CD4-positive, alpha-beta memory T cell (primary cell): Measurements from ENCODE around the gene TXNRD3. TPM values are rescaled to one million over a fixed set of nuclear protein-coding genes. Genes with fewer than 3 reads are reported as not detected.

Source experiments
- CTCF ChIA-PET: fragments of 350-600 bp; sonication (Branson Sonifier 250); formaldehyde crosslinking; loops from one replicate; lab custom pipeline; 2021; ENCODE audit warnings: inconsistent platforms; ENCODE audit not compliant: partially characterized antibody; lab: Charles Lee
- POLR2A ChIA-PET: fragments of 350-600 bp; sonication (Branson Sonifier 250); formaldehyde crosslinking; loops from one replicate; lab custom pipeline; 2021; ENCODE audit not compliant: partially characterized antibody; lab: Charles Lee
- DNase-seq, 5 donors: peaks; one replicate each; pipeline versions ENCODE4 v3.0.0 to v3.0.0-alpha.2; 2020 to 2022; ENCODE audit warnings: mixed read lengths in 1 of 5
- H3K27ac ChIP-seq: one replicate; pipeline ENCODE4 v1.7.0; 2013; ENCODE audit warnings: low read depth, low read length
- H3K27me3 ChIP-seq: 2 replicates; pipeline ENCODE4 v1.7.0; 2013; ENCODE audit warnings: mild to moderate bottlenecking, low read length, moderate library complexity; ENCODE audit not compliant: insufficient read depth
- H3K36me3 ChIP-seq: 2 replicates; pipeline ENCODE4 v1.7.0; 2013; ENCODE audit warnings: mild to moderate bottlenecking, low read length, moderate library complexity; ENCODE audit not compliant: insufficient read depth
- H3K4me1 ChIP-seq: 2 replicates; pipeline ENCODE4 v1.7.0; 2013; ENCODE audit warnings: mild to moderate bottlenecking, low read length, moderate library complexity; ENCODE audit not compliant: insufficient read depth
- H3K4me3 ChIP-seq, 2 donors: one replicate each; pipeline ENCODE4 v1.7.0; 2013; ENCODE audit warnings: low read length in 2 of 2, mild to moderate bottlenecking in 1 of 2
- H3K9me3 ChIP-seq, 2 donors: one replicate each; pipeline ENCODE4 v1.7.0; 2013; ENCODE audit warnings: low read length in 2 of 2, control low read depth in 1 of 2; ENCODE audit not compliant: control insufficient read depth in 1 of 2
- H3K27ac Mint-ChIP-seq, 7 donors: one replicate each; pipeline ENCODE4 v1.8.0; 2020 to 2021; ENCODE audit warnings: mixed read lengths in 7 of 7, mild to moderate bottlenecking in 6 of 7, inconsistent platforms in 3 of 7, moderate library complexity in 3 of 7
- H3K27me3 Mint-ChIP-seq, 2 donors: one replicate each; pipeline ENCODE4 v1.8.0; 2020 to 2021; ENCODE audit warnings: mixed read lengths in 2 of 2
- H3K36me3 Mint-ChIP-seq, 2 donors: one replicate each; pipeline ENCODE4 v1.8.0; 2020 to 2021; ENCODE audit warnings: mixed read lengths in 2 of 2, inconsistent platforms in 1 of 2, mild to moderate bottlenecking in 1 of 2
- H3K4me1 Mint-ChIP-seq, 4 donors: one replicate each; pipeline ENCODE4 v1.8.0; 2020 to 2021; ENCODE audit warnings: mixed read lengths in 4 of 4, mild to moderate bottlenecking in 1 of 4
- H3K4me3 Mint-ChIP-seq, 8 donors: one replicate each; pipeline ENCODE4 v1.8.0; 2020 to 2021; ENCODE audit warnings: mixed read lengths in 8 of 8, mild to moderate bottlenecking in 7 of 8, moderate library complexity in 6 of 8, inconsistent platforms in 3 of 8
- H3K9me3 Mint-ChIP-seq, 8 donors: one replicate each; pipeline ENCODE4 v1.8.0; 2020 to 2021; ENCODE audit warnings: mixed read lengths in 8 of 8, mild to moderate bottlenecking in 5 of 8, inconsistent platforms in 3 of 8, moderate library complexity in 1 of 8
- intact Hi-C: fragments of 100-400 bp; cut with micrococcal nuclease; formaldehyde crosslinking; loops from one replicate; pipeline ENCODE4 v1.15.1; 2023
- polyA plus RNA-seq, 2 donors: library from polyadenylated mRNA; unstranded; fragments of 300-500 nt; fragmentation: Illumina TruSeq; gene quantifications; one replicate each; pipeline ENCODE4 v1.2.3, GENCODE V29; 2021
- total RNA-seq, 2 experiments: library from RNA; stranded (reverse); gene quantifications; one replicate each; pipeline ENCODE4 v1.2.3, GENCODE V29; 2021

Gene TXNRD3
- total and polyA plus RNA-seq, 4 experiments from 2014 or later, result 0.77 to 1.0 (median 0.92) TPM

GRCh38 chr3:126679831-126680666, 25.1 kb upstream of the TXNRD3 start:
- no peaks in the 10 kb centered on the region for H3K36me3 ChIP-seq
- peaks cover 0 to 8% (median 3%) of the 10 kb centered on the region in 4 donors for H3K4me1 Mint-ChIP-seq
- no peak overlapping the region for H3K27ac ChIP-seq
- ChIA-PET POLR2A (interaction anchor here (1.1 to 1.2 kb wide), 2 partner anchors 867 to 869 kb away, joined by 3 to 4 read pairs; no protein-coding TSS in a partner anchor), CTCF (interaction anchor here (0.7 to 6.5 kb wide), 19 partner anchors 10 to 1188 kb away, joined by 3 to 90 read pairs (median 5); partner anchors contain the start of genes CHCHD6 and PLXNA1)
- no peaks in the 10 kb centered on the region for H3K27me3 ChIP-seq
- no peaks in the 10 kb centered on the region for H3K36me3 Mint-ChIP-seq
- peaks cover 3% of the 10 kb centered on the region for H3K4me1 ChIP-seq
- no peak overlapping the region for H3K27ac Mint-ChIP-seq
- no peak overlapping the region for H3K4me3 ChIP-seq
- no peaks in the 10 kb centered on the region for H3K9me3 ChIP-seq
- H3K4me3 Mint-ChIP-seq, result no peak overlapping the region
- intact Hi-C loops, result loop anchor here (1.0 kb wide), 2 partner anchors 302 to 864 kb away; no protein-coding TSS in a partner anchor
- peaks cover 6 to 26% of the 10 kb centered on the region in 2 donors for H3K27me3 Mint-ChIP-seq
- no peak for DNase-seq
- H3K9me3 Mint-ChIP-seq, result peaks cover 0 to 2% (median 0%) of the 10 kb centered on the region in 8 donors

GRCh38 chr3:126679318-126679751, 24.4 kb upstream of the TXNRD3 start:
- Mint-ChIP-seq H3K4me1 (peaks cover 0 to 8% (median 3%) of the 10 kb centered on the region in 4 donors), H3K9me3 (peaks cover 0 to 8% (median 0%) of the 10 kb centered on the region in 8 donors), H3K27ac (no peak overlapping the region), H3K27me3 (peaks cover 8 to 28% of the 10 kb centered on the region in 2 donors), H3K4me3 (peak overlapping the region in 5 of 8 donors; percentile 5 to 71 (median 55)), H3K36me3 (no peaks in the 10 kb centered on the region)
- Histone ChIP-seq H3K4me1 (peaks cover 3% of the 10 kb centered on the region), H3K9me3 (no peaks in the 10 kb centered on the region), H3K27me3 (no peaks in the 10 kb centered on the region), H3K27ac (no peak overlapping the region), H3K4me3 (no peak overlapping the region), H3K36me3 (no peaks in the 10 kb centered on the region)
- ChIA-PET CTCF (interaction anchor here (0.7 to 6.5 kb wide), 19 partner anchors 10 to 1189 kb away, joined by 3 to 90 read pairs (median 5); partner anchors contain the start of genes CHCHD6, CHST13 and PLXNA1), POLR2A (interaction anchor here (1.1 to 1.2 kb wide), 2 partner anchors 868 to 870 kb away, joined by 3 to 4 read pairs; no protein-coding TSS in a partner anchor)
- intact Hi-C loops, result loop anchor here (1.0 kb wide), 2 partner anchors 303 to 865 kb away; no protein-coding TSS in a partner anchor
- DNase-seq, result peak; percentile 58 to 73 (median 65)

GRCh38 chr3:126678693-126679317, 23.9 kb upstream of the TXNRD3 start:
- Histone ChIP-seq H3K4me3 (no peak overlapping the region), H3K9me3 (no peaks in the 10 kb centered on the region), H3K27ac (no peak overlapping the region), H3K4me1 (peaks cover 3% of the 10 kb centered on the region), H3K36me3 (no peaks in the 10 kb centered on the region), H3K27me3 (no peaks in the 10 kb centered on the region)
- ChIA-PET POLR2A (interaction anchor here (1.2 kb wide), 1 partner anchor 870 kb away, joined by 3 read pairs; no protein-coding TSS in a partner anchor), CTCF (interaction anchor here (0.6 to 6.5 kb wide), 16 partner anchors 11 to 873 kb away, joined by 3 to 90 read pairs (median 6); partner anchors contain the start of genes CHCHD6, CHST13 and PLXNA1)
- H3K27me3 Mint-ChIP-seq, result peaks cover 8 to 28% of the 10 kb centered on the region in 2 donors
- H3K9me3 Mint-ChIP-seq, result peaks cover 0 to 12% (median under 1%) of the 10 kb centered on the region in 8 donors
- intact Hi-C loops, result loop anchor here (1.0 kb wide), 2 partner anchors 303 to 865 kb away; no protein-coding TSS in a partner anchor
- peaks cover 0 to 8% (median 3%) of the 10 kb centered on the region in 4 donors for H3K4me1 Mint-ChIP-seq
- H3K4me3 Mint-ChIP-seq, result peak overlapping the region in 5 of 8 donors; percentile 5 to 71 (median 55)
- H3K36me3 Mint-ChIP-seq, result no peaks in the 10 kb centered on the region
- H3K27ac Mint-ChIP-seq, result peak overlapping the region in 1 of 7 donors; percentile 48
- DNase-seq, result no peak

DNA sequence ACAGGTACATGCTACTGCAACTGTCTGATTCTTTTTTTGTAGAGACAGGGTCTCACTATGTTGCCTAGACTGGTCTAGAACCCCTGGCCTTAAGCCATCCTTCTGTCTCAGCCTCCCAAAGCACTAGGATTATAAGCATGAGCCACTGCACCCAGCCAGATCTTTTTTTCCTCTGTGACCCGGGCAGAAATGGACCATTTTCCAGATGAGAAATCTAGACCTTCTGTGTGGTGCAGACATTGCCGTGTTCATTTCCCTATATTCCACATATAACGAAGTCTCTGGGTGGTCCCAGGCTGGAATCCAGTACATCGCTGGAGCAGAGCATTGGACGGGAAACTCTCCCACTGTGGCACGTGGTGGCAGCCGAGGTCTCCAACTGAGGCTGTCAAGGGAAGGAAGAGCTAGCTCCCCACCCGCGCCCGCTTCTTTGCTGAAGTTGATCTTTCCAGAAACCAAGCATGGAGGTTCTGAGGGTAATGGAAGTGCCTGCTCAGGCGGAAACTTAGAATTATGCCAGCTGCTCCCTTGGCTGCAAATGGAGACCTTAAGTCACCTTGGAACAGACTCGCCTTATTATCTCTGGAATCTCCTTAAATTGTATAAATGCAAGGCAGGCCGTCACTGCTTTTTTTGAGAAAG, 23.1 kb upstream of the TXNRD3 start:
- DNase-seq, result no peak
- Histone ChIP-seq H3K9me3 (no peaks in the 10 kb centered on the region), H3K4me3 (no peak overlapping the region), H3K4me1 (peaks cover 3% of the 10 kb centered on the region), H3K27ac (no peak overlapping the region), H3K36me3 (no peaks in the 10 kb centered on the region), H3K27me3 (no peaks in the 10 kb centered on the region)
- peaks cover 0 to 8% (median 3%) of the 10 kb centered on the region in 4 donors for H3K4me1 Mint-ChIP-seq
- H3K4me3 Mint-ChIP-seq, result no peak overlapping the region
- H3K27ac Mint-ChIP-seq, result no peak overlapping the region
- ChIA-PET CTCF (interaction anchor here (1.0 to 6.5 kb wide), 10 partner anchors 12 to 874 kb away, joined by 3 to 90 read pairs (median 5); partner anchors contain the start of genes CHCHD6 and CHST13), POLR2A (no interaction called here)
- intact Hi-C loops, result no loop called here
- no peaks in the 10 kb centered on the region for H3K36me3 Mint-ChIP-seq
- peaks cover 0 to 13% (median under 1%) of the 10 kb centered on the region in 8 donors for H3K9me3 Mint-ChIP-seq
- peaks cover 8 to 28% of the 10 kb centered on the region in 2 donors for H3K27me3 Mint-ChIP-seq

DNA sequence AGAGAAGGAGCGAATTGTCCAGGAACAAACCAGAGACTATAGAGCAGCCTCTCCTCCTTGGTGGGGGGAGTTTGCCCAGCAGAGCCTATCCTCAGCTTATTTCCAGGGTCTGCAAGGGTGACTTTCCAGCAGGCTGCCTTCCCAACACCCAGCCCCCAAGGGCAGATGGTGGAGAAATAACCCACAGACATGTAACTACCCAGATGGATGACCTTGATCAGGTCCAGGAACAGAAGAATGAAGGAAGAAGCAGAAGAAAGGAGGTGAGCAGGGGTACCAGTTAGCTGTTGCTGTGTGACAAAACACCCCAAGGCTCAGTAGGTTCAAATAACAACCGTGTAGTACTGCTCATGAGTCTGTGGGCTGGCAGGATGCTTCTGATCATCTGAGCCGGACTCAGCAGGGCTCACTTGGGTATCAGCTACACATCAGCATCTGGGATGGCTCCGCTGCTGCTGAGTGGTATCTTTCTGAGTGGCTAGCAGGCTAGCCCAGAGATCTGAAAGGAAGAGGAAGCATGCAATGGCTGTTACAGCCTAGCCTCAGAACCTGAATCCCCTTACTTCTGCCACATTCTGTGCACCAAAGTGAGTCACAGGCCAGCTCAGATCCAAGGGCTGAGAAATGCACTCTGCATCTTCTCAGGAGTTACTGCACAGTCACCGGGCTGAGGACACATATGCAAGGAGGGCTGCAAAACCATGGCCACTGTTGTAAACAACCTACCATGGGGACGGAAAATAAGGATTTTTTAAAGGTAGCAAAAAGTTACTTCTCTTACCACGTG, 22.2 kb upstream of the TXNRD3 start:
- no peak overlapping the region for H3K4me3 Mint-ChIP-seq

GRCh38 chr3:126672741-126673140, 17.8 kb upstream of the TXNRD3 start:
- ChIA-PET CTCF (interaction anchor here (1.1 kb wide), 2 partner anchors 9 to 868 kb away, joined by 3 to 4 read pairs; no protein-coding TSS in a partner anchor), POLR2A (no interaction called here)
- Histone ChIP-seq H3K27ac (no peak overlapping the region), H3K9me3 (no peaks in the 10 kb centered on the region), H3K4me1 (no peaks in the 10 kb centered on the region), H3K36me3 (no peaks in the 10 kb centered on the region), H3K27me3 (no peaks in the 10 kb centered on the region), H3K4me3 (no peak overlapping the region)
- Mint-ChIP-seq H3K4me1 (peaks cover 0 to 2% (median 0%) of the 10 kb centered on the region in 4 donors), H3K4me3 (no peak overlapping the region), H3K27me3 (peaks cover 4 to 21% of the 10 kb centered on the region in 2 donors), H3K27ac (no peak overlapping the region), H3K36me3 (no peaks in the 10 kb centered on the region), H3K9me3 (peaks cover 2 to 23% (median 11%) of the 10 kb centered on the region in 8 donors)
- intact Hi-C loops, result no loop called here
- DNase-seq, result no peak

More for the DNA sequence above, 22.2 kb upstream of the TXNRD3 start:
- Histone ChIP-seq H3K4me1 (peaks cover 3% of the 10 kb centered on the region), H3K36me3 (no peaks in the 10 kb centered on the region), H3K4me3 (no peak overlapping the region), H3K9me3 (no peaks in the 10 kb centered on the region), H3K27me3 (no peaks in the 10 kb centered on the region), H3K27ac (no peak overlapping the region)
- intact Hi-C loops, result no loop called here
- POLR2A ChIA-PET, result no interaction called here
- peaks cover 0 to 13% (median under 1%) of the 10 kb centered on the region in 8 donors for H3K9me3 Mint-ChIP-seq
- DNase-seq, result no peak
- H3K27me3 Mint-ChIP-seq, result peaks cover 8 to 28% of the 10 kb centered on the region in 2 donors
- H3K27ac Mint-ChIP-seq, result no peak overlapping the region
- H3K36me3 Mint-ChIP-seq, result no peaks in the 10 kb centered on the region
- CTCF ChIA-PET, result interaction anchor here (1.1 to 6.5 kb wide), 3 partner anchors 13 to 871 kb away, joined by 3 to 90 read pairs (median 6); no protein-coding TSS in a partner anchor
- H3K4me1 Mint-ChIP-seq, result peaks cover 0 to 8% (median 3%) of the 10 kb centered on the region in 4 donors
